ENCODE measurements around the gene MACROD2.

DNA sequence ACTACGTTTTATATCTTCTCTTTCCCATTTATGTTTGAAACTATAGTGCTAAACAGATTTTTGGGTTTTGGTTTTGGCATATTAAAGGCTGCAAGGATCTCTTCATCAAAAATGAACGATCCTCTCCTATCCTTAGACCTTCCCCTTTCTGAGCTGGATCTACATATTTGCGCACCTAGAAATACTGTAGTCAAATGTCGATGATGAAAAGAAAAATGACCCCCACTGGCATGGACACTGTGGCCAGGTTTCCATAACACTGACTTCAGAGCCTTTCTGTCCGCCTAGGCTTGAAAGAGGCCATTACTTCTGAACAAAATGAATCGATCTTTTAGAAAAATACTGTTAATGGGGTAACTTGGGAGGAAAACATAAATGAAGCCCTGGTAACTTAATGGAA is 336.3 kb downstream of the MACROD2 start:
- TF ChIP-seq, protein P1, sequence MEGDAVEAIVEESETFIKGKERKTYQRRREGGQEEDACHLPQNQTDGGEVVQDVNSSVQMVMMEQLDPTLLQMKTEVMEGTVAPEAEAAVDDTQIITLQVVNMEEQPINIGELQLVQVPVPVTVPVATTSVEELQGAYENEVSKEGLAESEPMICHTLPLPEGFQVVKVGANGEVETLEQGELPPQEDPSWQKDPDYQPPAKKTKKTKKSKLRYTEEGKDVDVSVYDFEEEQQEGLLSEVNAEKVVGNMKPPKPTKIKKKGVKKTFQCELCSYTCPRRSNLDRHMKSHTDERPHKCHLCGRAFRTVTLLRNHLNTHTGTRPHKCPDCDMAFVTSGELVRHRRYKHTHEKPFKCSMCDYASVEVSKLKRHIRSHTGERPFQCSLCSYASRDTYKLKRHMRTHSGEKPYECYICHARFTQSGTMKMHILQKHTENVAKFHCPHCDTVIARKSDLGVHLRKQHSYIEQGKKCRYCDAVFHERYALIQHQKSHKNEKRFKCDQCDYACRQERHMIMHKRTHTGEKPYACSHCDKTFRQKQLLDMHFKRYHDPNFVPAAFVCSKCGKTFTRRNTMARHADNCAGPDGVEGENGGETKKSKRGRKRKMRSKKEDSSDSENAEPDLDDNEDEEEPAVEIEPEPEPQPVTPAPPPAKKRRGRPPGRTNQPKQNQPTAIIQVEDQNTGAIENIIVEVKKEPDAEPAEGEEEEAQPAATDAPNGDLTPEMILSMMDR (IDR thresholded peaks at IDR 0.05): no peak
- TF ChIP-seq POLR2AphosphoS5 (IDR thresholded peaks at IDR 0.05): no peak
- no peak for TF ChIP-seq POLR2A (IDR thresholded peaks at IDR 0.05)
- TF ChIP-seq EP300 (IDR thresholded peaks at IDR 0.05): no peak

Measured in suprapubic skin (tissue), 4 donors.